NCI-H2227 (cell line): ENCODE results near the gene COL9A1.
A peak's percentile ranks its signal among the peaks of the same experiment; 100 is the strongest.

Source experiments
- DNase-seq: peaks from one replicate; lab custom pipeline; 2025; ENCODE audit not compliant: unreplicated experiment; lab: John Stamatoyannopoulos, UW

COL9A1 gene

GRCh38 chr6:70289299-70289698, 13.6 kb downstream of the COL9A1 start:
- peak; percentile 31 for DNase-seq

GRCh38 chr6:70286905-70287304, 16.0 kb downstream of the COL9A1 start:
- DNase-seq = no peak

GRCh38 chr6:70285201-70285600, 17.7 kb downstream of the COL9A1 start:
- no peak for DNase-seq

GRCh38 chr6:70282919-70283461, 19.9 kb downstream of the COL9A1 start:
- DNase-seq = no peak

GRCh38 chr6:70282312-70282918, 20.5 kb downstream of the COL9A1 start:
- no peak for DNase-seq

GRCh38 chr6:70281923-70282311, 21.0 kb downstream of the COL9A1 start:
- no peak for DNase-seq

GRCh38 chr6:70280400-70280853, 22.5 kb downstream of the COL9A1 start:
- DNase-seq = peak; percentile 32

GRCh38 chr6:70277470-70277869, 25.4 kb downstream of the COL9A1 start:
- DNase-seq = no peak

GRCh38 chr6:70274338-70274737, 28.5 kb downstream of the COL9A1 start:
- DNase-seq = no peak

GRCh38 chr6:70272071-70272470, 30.8 kb downstream of the COL9A1 start:
- DNase-seq = no peak

- no peak for DNase-seq
Measured at GRCh38 chr6:70270287-70271005, 32.4 kb downstream of the COL9A1 start.

- DNase-seq = no peak
Measured at GRCh38 chr6:70266142-70266541, 36.7 kb downstream of the COL9A1 start.

GRCh38 chr6:70264306-70264705, 38.6 kb downstream of the COL9A1 start:
- DNase-seq = no peak

- peak; percentile 11 for DNase-seq
Measured at GRCh38 chr6:70258483-70258882, 44.4 kb downstream of the COL9A1 start.

GRCh38 chr6:70257768-70258273, 45.1 kb downstream of the COL9A1 start:
- DNase-seq = no peak

GRCh38 chr6:70254784-70255183, 48.1 kb downstream of the COL9A1 start:
- no peak for DNase-seq

- no peak for DNase-seq
Measured at GRCh38 chr6:70253923-70254322, 49.0 kb downstream of the COL9A1 start.

- DNase-seq = no peak
Measured at GRCh38 chr6:70252604-70253003, 50.3 kb downstream of the COL9A1 start.

- DNase-seq = no peak
Measured at GRCh38 chr6:70246118-70246517, 56.8 kb downstream of the COL9A1 start.

GRCh38 chr6:70241991-70242420, 60.9 kb downstream of the COL9A1 start:
- DNase-seq = no peak

- DNase-seq = peak; percentile 4
Measured at GRCh38 chr6:70241031-70241430, 61.9 kb downstream of the COL9A1 start.

- no peak for DNase-seq
Measured at GRCh38 chr6:70236343-70236742, 66.5 kb downstream of the COL9A1 start.
